ENCODE results near the gene GCKR.

GCKR gene

DNA sequence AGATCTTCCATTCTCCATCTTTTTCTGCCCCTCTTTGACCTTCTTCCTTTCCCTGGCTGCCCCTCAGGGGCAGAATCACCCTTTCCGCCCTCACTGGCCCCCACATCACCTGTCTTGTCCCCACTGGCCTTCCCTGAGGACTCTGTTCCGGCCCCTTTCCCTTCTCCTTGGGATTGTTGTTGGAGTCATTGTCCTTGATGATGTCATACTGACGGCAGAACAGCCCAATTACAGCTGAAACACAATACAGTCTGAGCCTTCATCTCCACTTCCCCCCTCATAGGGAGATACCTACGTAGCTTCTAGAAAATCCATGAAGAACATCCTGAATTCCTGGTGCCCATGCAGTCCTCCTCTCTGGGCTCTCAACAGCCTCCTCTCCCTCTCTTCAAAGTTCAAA lies 4.1 kb upstream of the GCKR start:
- no peak overlapping the region for H3K4me3 ChIP-seq (ENCODE audit: insufficient read depth, low read depth, low read length)
- peaks cover 45% of the 10 kb centered on the region for H3K27me3 ChIP-seq (ENCODE audit: control insufficient read depth, insufficient read depth, low read length, poor library complexity, severe bottlenecking)
- H3K4me1 ChIP-seq (ENCODE audit: control insufficient read depth, insufficient read depth, low read length): peaks cover 3% of the 10 kb centered on the region
- no peaks in the 10 kb centered on the region for H3K9me3 ChIP-seq (ENCODE audit: control insufficient read depth, low read length)
- H3K36me3 ChIP-seq (ENCODE audit: control insufficient read depth, insufficient read depth, low read length): no peaks in the 10 kb centered on the region
- 82 to 90% methylated on average over 4 of the region's 4 CpGs for WGBS, 2 experiments
- H3K27ac ChIP-seq (ENCODE audit: insufficient read depth, low read depth, low read length, poor library complexity, severe bottlenecking): no peak overlapping the region

DNA sequence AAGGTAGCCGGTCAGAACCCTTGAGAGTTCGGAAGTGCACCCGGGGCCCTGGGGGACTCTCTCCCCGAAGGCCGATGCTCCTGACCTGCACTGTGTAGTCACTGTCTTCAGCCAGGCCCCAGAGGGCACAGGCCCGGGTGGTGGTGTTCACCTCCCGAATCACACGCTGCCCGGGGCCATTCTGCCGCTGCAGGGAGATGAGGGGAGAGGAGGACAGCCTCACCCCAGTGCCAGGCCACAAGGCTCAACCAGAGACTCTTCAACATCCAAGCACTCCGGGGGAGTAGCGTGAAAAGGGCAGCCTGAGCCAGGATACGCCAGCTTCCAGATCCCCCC lies 2.7 kb upstream of the GCKR start:
- H3K27me3 ChIP-seq (ENCODE audit: control insufficient read depth, insufficient read depth, low read length, poor library complexity, severe bottlenecking): peaks cover 58% of the 10 kb centered on the region

DNA sequence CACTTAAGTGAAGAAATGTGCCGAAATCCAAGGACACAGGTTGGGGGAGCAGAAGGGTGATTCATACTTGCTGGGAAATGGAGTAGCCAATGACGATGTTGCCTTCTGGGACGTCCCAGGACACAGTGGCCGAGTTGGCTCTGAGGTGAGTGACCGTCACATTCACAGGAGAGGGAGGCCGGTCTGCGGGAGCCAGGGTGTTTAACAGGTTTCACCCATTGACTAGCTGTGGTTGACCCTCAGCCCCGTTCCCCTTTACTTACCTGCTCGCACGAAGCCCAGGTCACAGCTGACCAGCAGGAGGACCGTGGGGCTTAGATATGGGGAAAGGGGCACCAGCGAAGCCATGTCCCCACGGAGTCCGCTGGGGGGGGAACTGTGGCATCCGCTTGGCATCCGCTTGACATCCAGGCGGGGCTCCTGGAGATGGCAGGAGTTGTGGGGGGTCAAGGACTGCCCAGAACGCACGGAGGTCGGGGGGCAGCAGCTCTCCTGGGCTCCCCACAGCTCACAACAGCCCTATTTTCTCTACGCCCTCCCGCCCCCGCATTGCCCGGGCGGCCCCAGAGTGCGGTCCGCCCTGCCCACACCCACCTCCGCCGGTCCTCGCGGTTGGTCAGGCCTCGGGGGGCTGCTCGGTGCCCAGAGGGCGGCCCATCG lies 2.2 kb upstream of the GCKR start:
- peak overlapping the region; percentile 66 for H3K4me3 ChIP-seq (ENCODE audit: insufficient read depth, low read depth, low read length)
- no peaks in the 10 kb centered on the region for H3K36me3 ChIP-seq (ENCODE audit: control insufficient read depth, insufficient read depth, low read length)
- H3K27me3 ChIP-seq (ENCODE audit: control insufficient read depth, insufficient read depth, low read length, poor library complexity, severe bottlenecking): peaks cover 62% of the 10 kb centered on the region
- H3K4me1 ChIP-seq (ENCODE audit: control insufficient read depth, insufficient read depth, low read length): no peaks in the 10 kb centered on the region
- H3K27ac ChIP-seq (ENCODE audit: insufficient read depth, low read depth, low read length, poor library complexity, severe bottlenecking): no peak overlapping the region
- no peaks in the 10 kb centered on the region for H3K9me3 ChIP-seq (ENCODE audit: control insufficient read depth, low read length)
- 10 to 11% methylated on average over 35 of the region's 35 CpGs for WGBS, 2 experiments

More for the DNA sequence above, 2.7 kb upstream of the GCKR start:
- no peak overlapping the region for H3K4me3 ChIP-seq (ENCODE audit: insufficient read depth, low read depth, low read length)
- 85 to 90% methylated on average over 13 of the region's 13 CpGs for WGBS, 2 experiments
- H3K27ac ChIP-seq (ENCODE audit: insufficient read depth, low read depth, low read length, poor library complexity, severe bottlenecking): no peak overlapping the region
- no peaks in the 10 kb centered on the region for H3K4me1 ChIP-seq (ENCODE audit: control insufficient read depth, insufficient read depth, low read length)
- H3K9me3 ChIP-seq (ENCODE audit: control insufficient read depth, low read length): no peaks in the 10 kb centered on the region
- no peaks in the 10 kb centered on the region for H3K36me3 ChIP-seq (ENCODE audit: control insufficient read depth, insufficient read depth, low read length)

DNA sequence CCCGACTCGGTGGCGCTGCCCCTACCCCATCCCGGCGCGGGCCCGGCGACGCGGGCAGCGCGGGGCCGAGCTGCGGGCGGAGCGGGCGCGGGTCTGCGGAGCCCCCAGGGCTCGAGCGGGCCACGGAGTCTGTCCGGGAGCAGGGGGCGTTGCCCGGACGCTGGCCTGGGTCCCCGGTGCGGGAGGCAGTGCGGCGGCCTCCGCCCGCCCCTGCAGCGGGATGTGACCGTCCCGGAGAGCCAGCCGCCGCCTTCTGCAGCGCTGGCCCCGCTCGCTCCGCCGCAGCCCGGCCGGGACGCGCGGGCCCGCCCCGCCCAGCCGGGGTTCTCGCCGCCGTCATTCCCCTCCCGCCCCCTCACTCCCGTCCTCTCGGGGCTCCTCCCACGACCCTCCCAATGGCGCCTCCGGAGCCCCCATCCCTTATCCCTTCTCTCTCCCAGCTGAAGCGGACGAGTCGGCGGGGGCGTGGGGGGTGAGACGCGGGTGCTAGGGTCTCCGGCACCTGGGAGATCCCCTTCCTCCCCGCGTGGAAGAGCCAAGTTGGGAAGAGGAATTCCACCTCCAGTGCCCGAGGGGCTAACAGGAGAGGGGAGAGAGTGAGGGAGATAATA lies 1.6 kb upstream of the GCKR start, which contains the start of gene FNDC4:
Gene FNDC4, minus strand, starts transcription at position 257 of the 611 bp plus-strand sequence. CDS start 521 bp downstream, outside the sequence.
- Histone ChIP-seq H3K9me3 (ENCODE audit: control insufficient read depth, low read length) (no peaks in the 10 kb centered on the region), H3K4me3 (ENCODE audit: insufficient read depth, low read depth, low read length) (peak within 1 kb of the TSS; percentile 66), H3K27ac (ENCODE audit: insufficient read depth, low read depth, low read length, poor library complexity, severe bottlenecking) (no peak within 1 kb of the TSS), H3K4me1 (ENCODE audit: control insufficient read depth, insufficient read depth, low read length) (no peaks in the 10 kb centered on the region), H3K36me3 (ENCODE audit: control insufficient read depth, insufficient read depth, low read length) (no peaks in the 10 kb centered on the region), H3K27me3 (ENCODE audit: control insufficient read depth, insufficient read depth, low read length, poor library complexity, severe bottlenecking) (peaks cover 62% of the 10 kb centered on the region)
- WGBS, 2 experiments: 0% methylated on average over 67 to 69 of the region's 70 CpGs

DNA sequence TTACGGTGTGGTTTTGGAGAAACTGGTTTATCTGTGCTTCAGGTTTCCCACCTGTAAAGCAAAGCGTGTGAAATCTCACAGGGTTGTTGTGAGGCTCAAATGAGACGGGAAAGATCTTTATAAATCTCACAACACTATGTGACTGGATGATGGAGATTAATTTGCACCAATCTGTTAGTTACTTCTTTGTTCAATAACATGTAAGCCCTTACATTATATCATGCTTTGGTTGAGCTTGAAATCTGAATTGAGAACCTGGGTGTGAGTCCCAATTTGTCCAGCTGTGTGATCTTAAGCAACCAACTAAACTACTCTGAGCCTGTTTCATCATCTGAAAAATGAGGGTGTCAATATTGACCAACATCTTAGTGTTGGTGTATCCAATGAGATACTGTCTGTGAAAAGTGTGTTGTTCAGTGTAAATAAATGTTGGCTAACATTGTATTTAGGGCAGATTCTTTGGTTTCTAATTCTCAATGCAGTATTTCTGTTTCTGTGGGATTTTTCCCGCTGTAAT lies 741 bp upstream of the GCKR start:
- H3K27me3 ChIP-seq (ENCODE audit: control insufficient read depth, insufficient read depth, low read length, poor library complexity, severe bottlenecking): peaks cover 62% of the 10 kb centered on the region
- H3K27ac ChIP-seq (ENCODE audit: insufficient read depth, low read depth, low read length, poor library complexity, severe bottlenecking): no peak overlapping the region
- 69 to 85% methylated on average over 3 to 4 of the region's 4 CpGs for whole genome bisulfite sequencing, 2 experiments
- H3K4me3 ChIP-seq (ENCODE audit: insufficient read depth, low read depth, low read length): no peak overlapping the region
- no peaks in the 10 kb centered on the region for H3K4me1 ChIP-seq (ENCODE audit: control insufficient read depth, insufficient read depth, low read length)
- H3K36me3 ChIP-seq (ENCODE audit: control insufficient read depth, insufficient read depth, low read length): no peaks in the 10 kb centered on the region
- no peaks in the 10 kb centered on the region for H3K9me3 ChIP-seq (ENCODE audit: control insufficient read depth, low read length)

DNA sequence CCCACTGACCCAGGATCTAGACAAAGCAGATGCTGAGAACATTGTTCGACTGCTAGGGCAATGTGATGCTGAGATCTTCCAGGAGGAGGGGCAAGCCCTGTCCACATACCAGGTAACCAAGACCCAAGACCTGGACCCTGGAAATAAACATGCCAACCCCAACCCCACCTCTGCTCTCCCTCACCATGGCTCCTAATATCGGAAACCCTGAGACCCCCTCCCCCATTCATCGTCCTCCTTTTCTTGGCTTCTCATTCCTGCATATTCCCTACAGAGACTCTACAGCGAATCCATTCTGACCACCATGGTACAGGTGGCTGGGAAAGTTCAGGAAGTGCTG lies 619 bp downstream of the GCKR start:
- H3K4me1 ChIP-seq (ENCODE audit: control insufficient read depth, insufficient read depth, low read length): no peaks in the 10 kb centered on the region
- peaks cover 62% of the 10 kb centered on the region for H3K27me3 ChIP-seq (ENCODE audit: control insufficient read depth, insufficient read depth, low read length, poor library complexity, severe bottlenecking)
- WGBS, 2 experiments: 67 to 70% methylated on average over 4 of the region's 4 CpGs
- H3K27ac ChIP-seq (ENCODE audit: insufficient read depth, low read depth, low read length, poor library complexity, severe bottlenecking): no peak overlapping the region
- H3K4me3 ChIP-seq (ENCODE audit: insufficient read depth, low read depth, low read length): no peak overlapping the region
- H3K36me3 ChIP-seq (ENCODE audit: control insufficient read depth, insufficient read depth, low read length): no peaks in the 10 kb centered on the region
- no peaks in the 10 kb centered on the region for H3K9me3 ChIP-seq (ENCODE audit: control insufficient read depth, low read length)

DNA sequence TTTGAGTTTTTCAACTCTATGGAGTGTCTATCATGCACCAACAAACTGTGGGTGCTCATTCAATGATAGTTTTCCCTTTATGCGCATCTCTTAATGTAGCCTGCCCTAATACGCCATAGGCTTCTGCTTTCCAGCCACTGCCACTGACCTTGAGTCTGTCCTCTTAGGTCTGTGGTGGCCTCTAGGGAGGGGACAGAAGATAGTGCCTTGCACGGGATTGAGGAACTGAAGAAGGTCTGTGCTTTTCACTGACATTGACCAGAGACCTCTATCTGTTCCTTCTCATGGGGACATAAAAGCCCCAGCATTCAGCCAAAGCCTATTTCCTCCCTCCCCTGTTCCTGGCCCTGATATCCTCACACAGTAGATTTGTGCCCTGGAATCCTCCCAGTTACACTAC lies 2.3 kb downstream of the GCKR start:
- peaks cover 54% of the 10 kb centered on the region for H3K27me3 ChIP-seq (ENCODE audit: control insufficient read depth, insufficient read depth, low read length, poor library complexity, severe bottlenecking)
- H3K4me1 ChIP-seq (ENCODE audit: control insufficient read depth, insufficient read depth, low read length): no peaks in the 10 kb centered on the region
- no peaks in the 10 kb centered on the region for H3K36me3 ChIP-seq (ENCODE audit: control insufficient read depth, insufficient read depth, low read length)
- no peak overlapping the region for H3K27ac ChIP-seq (ENCODE audit: insufficient read depth, low read depth, low read length, poor library complexity, severe bottlenecking)
- no peaks in the 10 kb centered on the region for H3K9me3 ChIP-seq (ENCODE audit: control insufficient read depth, low read length)
- H3K4me3 ChIP-seq (ENCODE audit: insufficient read depth, low read depth, low read length): no peak overlapping the region
- WGBS, 2 experiments: 89 to 91% methylated on average over 3 of the region's 3 CpGs

DNA sequence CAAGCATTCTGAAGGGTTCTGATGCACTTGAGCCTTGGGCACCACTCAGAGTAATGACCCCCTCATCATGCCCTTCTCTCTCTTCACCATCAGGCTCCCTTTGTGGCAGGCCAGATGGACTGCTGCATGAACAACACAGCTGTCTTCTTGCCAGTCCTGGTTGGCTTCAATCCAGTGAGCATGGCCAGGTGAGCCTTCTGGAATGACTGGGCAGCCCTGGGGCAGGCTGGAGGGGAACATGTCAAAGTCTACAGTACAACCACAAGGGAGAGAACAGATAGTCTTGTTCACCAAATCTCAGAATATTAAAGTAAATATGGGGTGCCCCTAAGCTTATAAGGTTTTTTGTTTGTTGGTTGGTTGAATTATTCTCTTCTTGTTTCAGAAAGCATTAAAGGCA lies 4.4 kb downstream of the GCKR start:
- H3K27me3 ChIP-seq (ENCODE audit: control insufficient read depth, insufficient read depth, low read length, poor library complexity, severe bottlenecking): peaks cover 33% of the 10 kb centered on the region

DNA sequence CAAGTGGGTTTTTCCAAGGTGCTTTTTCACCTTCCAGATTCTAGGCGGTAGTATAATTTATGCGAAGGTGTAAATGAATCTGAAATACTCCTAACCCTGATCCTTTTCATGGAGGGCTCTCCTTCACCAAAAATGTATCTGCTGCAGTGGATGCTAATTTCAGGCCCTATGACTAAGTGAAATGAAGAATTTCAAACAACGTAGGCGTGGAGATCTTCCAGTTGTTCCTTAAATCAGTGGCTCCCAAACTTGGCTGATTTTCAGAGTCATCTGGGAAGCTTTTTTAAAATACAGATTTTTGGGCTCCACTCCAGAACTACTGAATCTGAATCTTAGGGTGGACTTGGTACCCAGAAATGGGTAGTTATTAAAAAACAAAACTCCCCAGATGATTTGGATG lies 5.5 kb downstream of the GCKR start:
- peaks cover 22% of the 10 kb centered on the region for H3K27me3 ChIP-seq (ENCODE audit: control insufficient read depth, insufficient read depth, low read length, poor library complexity, severe bottlenecking)
- H3K4me3 ChIP-seq (ENCODE audit: insufficient read depth, low read depth, low read length): no peak overlapping the region
- no peaks in the 10 kb centered on the region for H3K9me3 ChIP-seq (ENCODE audit: control insufficient read depth, low read length)
- WGBS, 2 experiments: 88 to 92% methylated on average over 4 of the region's 4 CpGs
- no peak overlapping the region for H3K27ac ChIP-seq (ENCODE audit: insufficient read depth, low read depth, low read length, poor library complexity, severe bottlenecking)
- no peaks in the 10 kb centered on the region for H3K4me1 ChIP-seq (ENCODE audit: control insufficient read depth, insufficient read depth, low read length)
- no peaks in the 10 kb centered on the region for H3K36me3 ChIP-seq (ENCODE audit: control insufficient read depth, insufficient read depth, low read length)

More for the DNA sequence above, 4.4 kb downstream of the GCKR start:
- H3K27ac ChIP-seq (ENCODE audit: insufficient read depth, low read depth, low read length, poor library complexity, severe bottlenecking): no peak overlapping the region
- H3K9me3 ChIP-seq (ENCODE audit: control insufficient read depth, low read length): no peaks in the 10 kb centered on the region
- H3K4me1 ChIP-seq (ENCODE audit: control insufficient read depth, insufficient read depth, low read length): no peaks in the 10 kb centered on the region
- H3K4me3 ChIP-seq (ENCODE audit: insufficient read depth, low read depth, low read length): no peak overlapping the region
- H3K36me3 ChIP-seq (ENCODE audit: control insufficient read depth, insufficient read depth, low read length): no peaks in the 10 kb centered on the region

DNA sequence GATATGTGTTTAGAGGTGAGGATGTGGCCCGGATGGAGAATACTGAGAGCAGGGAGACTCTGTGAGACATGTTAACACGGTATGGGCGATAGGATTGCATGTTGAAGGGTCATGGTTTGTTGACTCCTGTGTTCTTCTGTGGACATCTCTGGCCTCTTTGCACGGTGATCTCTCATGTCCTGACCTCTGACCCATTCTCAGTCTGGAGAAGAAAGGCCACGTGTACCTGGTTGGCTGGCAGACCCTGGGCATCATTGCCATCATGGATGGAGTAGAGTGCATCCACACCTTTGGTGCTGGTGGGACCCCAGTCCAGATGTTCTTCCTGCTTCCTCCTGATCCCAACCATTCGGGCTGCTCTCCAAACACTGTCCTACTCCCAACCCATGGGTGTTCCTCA lies 9.9 kb downstream of the GCKR start:
- WGBS, 2 experiments: 90 to 92% methylated on average over 6 of the region's 6 CpGs

More for the DNA sequence above, 9.9 kb downstream of the GCKR start:
- no peaks in the 10 kb centered on the region for H3K4me1 ChIP-seq (ENCODE audit: control insufficient read depth, insufficient read depth, low read length)
- no peaks in the 10 kb centered on the region for H3K36me3 ChIP-seq (ENCODE audit: control insufficient read depth, insufficient read depth, low read length)
- no peaks in the 10 kb centered on the region for H3K9me3 ChIP-seq (ENCODE audit: control insufficient read depth, low read length)
- no peaks in the 10 kb centered on the region for H3K27me3 ChIP-seq (ENCODE audit: control insufficient read depth, insufficient read depth, low read length, poor library complexity, severe bottlenecking)
- H3K27ac ChIP-seq (ENCODE audit: insufficient read depth, low read depth, low read length, poor library complexity, severe bottlenecking): no peak overlapping the region
- H3K4me3 ChIP-seq (ENCODE audit: insufficient read depth, low read depth, low read length): no peak overlapping the region

Data from ectodermal cell (in vitro differentiated cells).